Hematopoietic multipotent progenitor cell treated with erythropoietin and hydrocortisone succinate and interleukin-3 and kit ligand, for 6 days (in vitro differentiated cells): ENCODE results near the gene CHURC1.
A peak's percentile ranks its signal among the peaks of the same experiment; 100 is the strongest.

Experiments used
- DNase-seq: peaks from one replicate; pipeline ENCODE4 v3.0.0-alpha.2; 2015

CHURC1 gene

GRCh38 chr14:64958743-64959142 lies 44.5 kb downstream of the CHURC1 start:
- no peak for DNase-seq

GRCh38 chr14:64960762-64961276 lies 46.6 kb downstream of the CHURC1 start:
- DNase-seq: peak; percentile 33

GRCh38 chr14:64963611-64964010 lies 49.4 kb downstream of the CHURC1 start:
- no peak for DNase-seq

- no peak for DNase-seq
These were observed 51.2 kb downstream of the CHURC1 start for GRCh38 chr14:64965356-64966000.

GRCh38 chr14:64966976-64967375 lies 52.7 kb downstream of the CHURC1 start:
- DNase-seq: no peak

- DNase-seq: no peak
These were observed 53.9 kb downstream of the CHURC1 start for GRCh38 chr14:64968167-64968566.

GRCh38 chr14:64968651-64969050 lies 54.4 kb downstream of the CHURC1 start:
- no peak for DNase-seq

GRCh38 chr14:64970041-64970440 lies 55.8 kb downstream of the CHURC1 start:
- DNase-seq: no peak

GRCh38 chr14:64970776-64971477 lies 56.7 kb downstream of the CHURC1 start:
- DNase-seq: no peak

GRCh38 chr14:64971491-64971942 lies 57.3 kb downstream of the CHURC1 start:
- DNase-seq: no peak

GRCh38 chr14:64971943-64972791 lies 57.9 kb downstream of the CHURC1 start, which contains the start of gene RAB15:
Gene RAB15, minus strand, starts transcription at chr14:64972336. Its CDS starts 260 bp downstream, at chr14:64972076.
- DNase-seq: no peak

- no peak for DNase-seq
These were observed 58.8 kb downstream of the CHURC1 start for GRCh38 chr14:64973026-64973442.

GRCh38 chr14:64973826-64974225 lies 59.6 kb downstream of the CHURC1 start:
- DNase-seq: no peak

- DNase-seq: no peak
These were observed 60.3 kb downstream of the CHURC1 start for GRCh38 chr14:64974563-64974962.

- DNase-seq: no peak
These were observed 65.2 kb downstream of the CHURC1 start for GRCh38 chr14:64979336-64980074.

GRCh38 chr14:64983439-64984310 lies 69.4 kb downstream of the CHURC1 start:
- DNase-seq: peak; percentile 87
